Amygdala (tissue), 56 donors: ENCODE results near the gene ITGA4.

Source experiments
- DNase-seq, 56 donors: peaks; one replicate each; lab custom pipeline; 2025; lab: John Stamatoyannopoulos, UW

The ITGA4 gene

GRCh38 chr2:181570833-181571661 is 113.9 kb downstream of the ITGA4 start:
- no peak for DNase-seq

- no peak for DNase-seq
These were observed 116.1 kb downstream of the ITGA4 start for GRCh38 chr2:181573140-181573736.

- DNase-seq, result no peak
These were observed 117.1 kb downstream of the ITGA4 start for GRCh38 chr2:181574321-181574720.

- no peak for DNase-seq
These were observed 118.0 kb downstream of the ITGA4 start for GRCh38 chr2:181575024-181575649.

GRCh38 chr2:181575650-181576025 is 118.5 kb downstream of the ITGA4 start:
- DNase-seq, result no peak

- DNase-seq, result no peak
These were observed 119.2 kb downstream of the ITGA4 start for GRCh38 chr2:181576431-181576830.

GRCh38 chr2:181578829-181579228 is 121.6 kb downstream of the ITGA4 start:
- no peak for DNase-seq

- DNase-seq, result no peak
These were observed 124.3 kb downstream of the ITGA4 start for GRCh38 chr2:181581534-181581933.

GRCh38 chr2:181585732-181586131 is 128.5 kb downstream of the ITGA4 start:
- no peak for DNase-seq
